Activated CD4-positive, CD25-positive, alpha-beta regulatory T cell treated with anti-CD3 and anti-CD28 coated beads, Interleukin-2, amount 50 U/mL, for 72 hours (primary cell): ENCODE results near the gene CCDC8.
"Not testable (repeated sequence)": the region's sequence is repeated elsewhere in the genome, so short reads cannot be mapped to it uniquely, and the experiment has no call there.

Experiments used
- DNase-seq: peaks from one replicate; pipeline ENCODE4 v3.0.0; 2021

The CCDC8 gene

DNA sequence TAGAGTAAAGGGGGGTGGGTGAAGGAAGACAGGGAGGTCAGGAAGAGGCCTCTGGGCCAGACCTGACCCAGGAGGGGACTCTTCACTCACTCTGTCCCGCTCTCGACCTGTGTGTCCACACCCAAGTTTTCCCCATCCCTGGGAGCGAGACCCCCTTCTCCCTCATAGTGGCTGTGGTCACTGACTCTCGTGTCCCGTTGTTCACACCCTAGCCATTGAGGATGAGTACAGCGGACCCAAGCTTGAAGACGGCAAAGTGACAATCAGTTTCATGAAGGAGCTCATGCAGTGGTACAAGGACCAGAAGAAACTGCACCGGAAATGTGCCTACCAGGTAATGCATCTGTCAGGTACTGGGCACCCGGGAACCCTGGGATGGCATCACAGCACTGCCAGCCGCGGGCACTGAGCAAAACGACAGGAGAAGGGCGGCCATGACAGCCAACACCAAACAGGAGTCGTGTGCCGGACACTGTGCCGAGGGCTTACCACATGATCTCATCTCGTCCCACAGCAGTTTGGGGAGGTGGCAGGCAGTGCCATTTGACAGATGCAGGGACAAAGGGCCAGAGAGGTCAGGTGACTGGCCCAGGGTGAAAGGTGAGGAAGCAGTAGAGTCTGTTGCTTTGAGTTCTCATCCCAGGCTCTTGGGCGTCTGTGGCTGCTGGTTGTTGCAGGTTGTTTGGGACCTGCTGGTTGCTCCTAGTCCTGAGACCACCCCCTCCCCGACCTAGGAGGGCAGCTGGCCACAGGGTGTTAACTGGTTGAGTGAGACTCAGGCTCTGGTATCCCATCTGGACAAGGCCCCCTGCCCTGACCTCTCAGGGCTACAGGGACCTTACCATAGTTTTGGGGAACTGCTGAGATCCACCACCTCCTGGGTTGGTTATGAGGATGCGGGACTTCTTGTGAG, 36.9 kb downstream of the CCDC8 start:
- DNase-seq: no peak

DNA sequence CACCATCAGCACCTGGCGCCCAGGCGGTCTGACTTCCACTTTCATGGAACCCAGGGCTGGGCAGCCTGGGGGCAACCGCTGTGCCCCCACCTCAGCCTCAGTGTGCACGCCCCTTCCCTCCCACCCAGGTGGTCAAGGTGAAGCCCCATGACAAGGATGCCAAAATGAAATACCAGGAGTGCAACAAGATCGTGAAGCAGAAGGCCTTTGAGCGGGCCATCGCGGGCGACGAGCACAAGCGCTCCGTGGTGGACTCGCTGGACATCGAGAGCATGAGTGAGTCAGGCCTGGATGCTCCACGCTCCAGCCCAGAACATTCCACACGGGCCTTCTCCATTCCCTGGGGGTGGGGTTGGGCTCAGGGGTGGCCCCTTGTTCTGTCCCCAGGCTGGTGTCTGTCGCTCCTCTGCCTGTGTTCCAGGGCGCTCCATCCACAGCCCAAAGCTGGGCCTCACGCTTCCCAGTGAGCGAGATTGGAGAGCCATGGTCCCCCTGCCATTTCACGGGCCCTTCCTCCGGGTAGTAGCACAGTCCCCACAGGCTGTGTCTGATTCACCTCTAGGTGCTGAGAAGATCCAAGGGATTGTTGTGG, 37.8 kb downstream of the CCDC8 start:
- DNase-seq: not testable (repeated sequence)

DNA sequence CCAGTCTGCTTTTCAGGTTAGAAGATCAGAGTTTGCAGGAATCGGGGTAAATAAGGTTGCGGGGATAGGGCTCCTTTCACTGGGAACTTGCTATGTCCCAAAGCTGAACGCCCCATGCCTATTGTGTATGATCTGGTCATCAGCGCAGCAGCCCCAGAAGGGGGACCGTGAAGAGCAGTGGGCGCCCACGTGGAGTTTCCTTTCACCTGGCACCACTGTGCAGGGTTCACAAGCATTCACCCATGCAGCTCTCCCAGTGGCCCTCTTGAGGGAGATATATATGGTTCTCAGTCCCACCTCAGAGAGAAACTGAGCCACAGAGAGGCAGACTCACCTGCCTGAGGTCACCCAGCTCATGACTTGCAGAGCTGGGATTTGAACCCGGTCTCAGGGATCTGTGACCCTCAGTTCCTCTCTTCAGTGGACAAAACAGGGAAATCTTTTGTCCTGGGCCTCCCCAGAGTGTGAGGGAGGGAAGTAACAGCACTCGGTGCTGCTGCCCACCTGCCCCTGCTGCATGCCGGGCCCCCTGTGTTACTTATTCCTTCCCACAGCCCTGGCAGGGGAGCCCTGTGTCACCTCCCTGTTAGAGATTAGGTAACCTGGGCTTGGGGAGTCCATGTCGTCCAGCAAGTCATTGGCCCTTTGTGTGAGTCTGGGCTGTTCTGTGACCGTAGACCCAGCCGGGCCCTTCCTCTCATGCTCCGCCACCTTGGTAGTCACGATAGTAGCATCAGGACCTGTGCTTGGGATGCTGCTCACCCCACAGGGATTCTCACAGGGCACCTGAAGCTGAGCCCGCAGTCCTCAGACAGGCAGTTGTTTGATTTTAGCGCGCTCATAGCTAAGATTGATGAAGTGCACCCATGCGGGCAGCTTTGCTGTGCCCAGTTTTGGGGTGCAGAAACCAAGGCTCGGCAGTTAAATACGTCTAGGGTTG, 38.6 kb downstream of the CCDC8 start:
- DNase-seq: no peak

DNA sequence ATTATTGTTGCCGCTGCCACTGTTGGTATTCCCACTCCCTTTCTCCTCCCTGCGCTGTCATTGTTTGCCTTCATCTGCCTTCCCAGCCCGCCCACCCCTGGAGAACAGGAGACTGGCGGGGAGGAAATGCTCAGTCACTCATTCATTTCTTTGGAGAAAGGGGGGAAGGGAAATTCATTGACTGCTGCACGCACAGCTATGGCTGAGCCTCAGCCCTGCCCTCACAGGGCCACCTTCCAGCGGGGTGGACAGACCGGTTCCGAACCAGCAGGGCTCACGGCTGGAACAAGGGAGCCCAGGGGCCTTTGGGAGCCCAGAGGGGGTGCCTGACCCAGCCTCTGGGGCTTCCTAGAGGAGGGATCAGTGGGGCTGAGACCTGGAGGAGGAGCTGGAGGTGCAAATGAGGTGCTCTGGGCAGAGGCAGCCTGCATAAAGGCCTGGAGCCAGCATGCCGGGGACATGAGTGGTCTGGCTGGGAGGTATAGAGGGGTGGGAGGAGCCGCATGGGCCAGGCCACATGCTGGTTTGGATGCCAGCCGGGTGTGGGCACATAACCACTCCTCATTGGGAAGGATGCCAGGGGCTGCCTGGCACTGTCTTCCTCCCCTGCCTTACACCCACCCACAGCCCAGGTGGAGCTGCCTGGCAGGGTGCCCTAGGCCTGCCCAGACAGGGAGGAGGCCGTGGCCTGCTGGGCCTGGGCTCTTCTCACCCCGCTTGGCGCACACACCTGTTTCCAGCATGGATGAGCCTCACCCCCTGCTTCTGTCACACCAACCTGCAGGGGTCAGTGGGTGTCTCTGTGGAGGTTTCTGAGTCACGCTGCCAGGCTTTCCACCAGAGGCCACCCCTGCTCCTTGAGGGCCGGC, 39.6 kb downstream of the CCDC8 start:
- no peak for DNase-seq

DNA sequence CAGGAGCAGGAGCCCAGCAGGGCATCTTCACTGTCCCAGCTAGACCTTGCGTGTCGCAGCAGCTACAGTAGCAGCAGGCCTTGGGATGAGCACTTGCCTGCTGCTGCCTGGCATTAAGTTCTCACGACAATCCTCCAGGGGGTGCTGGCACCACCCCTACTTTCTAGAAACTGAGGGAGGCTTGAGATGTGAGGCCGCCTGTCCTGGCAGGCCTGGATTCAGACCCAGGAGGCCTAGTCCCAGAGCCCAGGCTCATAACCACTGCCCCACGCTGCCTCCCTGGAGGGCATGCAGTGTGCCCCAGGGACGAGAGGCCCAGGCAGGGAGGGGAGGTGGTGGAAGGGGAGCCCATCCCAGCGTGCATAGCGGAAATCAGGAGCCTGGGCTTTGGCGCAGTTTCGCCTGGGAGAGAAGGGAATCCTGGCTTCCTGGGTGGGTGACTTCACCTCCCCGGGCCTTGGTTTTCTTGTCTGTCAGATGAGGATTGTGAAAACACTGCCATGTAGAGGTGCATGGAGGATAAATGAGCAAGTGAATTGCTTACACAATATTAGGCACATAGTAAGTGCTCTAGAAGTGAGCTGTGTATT, 40.4 kb downstream of the CCDC8 start:
- no peak for DNase-seq

DNA sequence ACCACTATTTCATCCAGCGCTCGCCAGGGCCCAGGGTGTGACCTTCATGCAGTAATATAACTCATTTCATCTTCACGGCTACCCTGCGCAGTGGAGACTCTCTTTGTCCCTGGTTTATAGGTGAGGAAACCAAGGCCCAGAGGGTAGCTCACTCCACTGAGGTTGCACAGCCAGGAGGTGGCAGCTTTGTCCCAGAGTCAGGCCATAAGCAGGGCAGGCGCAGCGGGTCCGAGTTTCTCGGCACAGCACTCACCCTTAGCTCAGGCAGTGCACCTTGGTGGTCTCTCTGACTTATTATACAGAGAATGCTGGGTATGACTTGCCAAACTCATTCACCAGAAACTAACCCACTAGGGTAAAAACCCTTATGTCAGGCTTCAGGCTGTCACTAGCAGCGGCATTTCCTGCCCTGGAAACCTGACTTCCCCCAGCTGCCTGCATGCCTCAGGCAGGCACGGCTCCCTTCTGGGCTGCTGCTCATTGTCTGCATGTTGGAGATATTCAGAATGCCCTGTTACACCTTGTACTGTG, 41.9 kb downstream of the CCDC8 start:
- no peak for DNase-seq

DNA sequence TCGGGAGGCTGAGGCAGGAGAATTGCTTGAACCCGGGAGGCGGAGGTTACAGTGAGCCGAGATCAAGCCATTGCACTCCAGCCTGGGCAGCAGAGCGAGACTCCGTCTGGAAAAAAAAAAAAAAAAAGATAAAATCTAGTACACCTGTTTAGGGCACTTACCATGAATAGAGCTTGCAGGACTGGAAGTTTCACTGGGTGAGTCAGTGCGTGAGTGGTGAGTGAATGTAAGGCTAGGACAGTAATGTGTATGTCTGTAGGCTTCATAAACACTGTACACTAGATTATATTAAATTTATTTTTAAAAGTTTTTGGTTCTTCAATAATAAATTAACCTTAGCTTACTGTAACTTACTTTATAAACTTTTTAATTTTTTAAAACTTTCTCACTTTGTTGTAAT, 43.5 kb downstream of the CCDC8 start:
- DNase-seq: no peak

DNA sequence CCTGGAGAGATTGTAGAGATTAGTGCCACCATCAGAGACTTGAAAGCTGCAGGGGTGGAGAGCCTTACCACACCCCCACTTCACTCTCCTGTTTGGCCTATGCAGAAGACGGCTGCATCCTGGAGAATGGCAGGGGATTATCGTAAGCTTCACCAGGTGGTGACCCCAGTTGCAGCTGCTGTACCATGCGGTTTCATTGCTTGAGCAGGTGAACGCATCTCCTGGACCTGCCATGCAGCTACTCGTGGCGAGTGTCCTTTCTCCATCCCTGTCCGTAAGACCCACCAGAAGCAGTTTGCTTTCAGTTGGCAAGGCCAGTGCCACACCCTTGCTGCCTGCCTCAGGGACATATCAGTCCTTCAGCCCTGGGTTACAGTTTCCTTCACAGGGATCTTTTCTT, 45.2 kb downstream of the CCDC8 start:
- no peak for DNase-seq

DNA sequence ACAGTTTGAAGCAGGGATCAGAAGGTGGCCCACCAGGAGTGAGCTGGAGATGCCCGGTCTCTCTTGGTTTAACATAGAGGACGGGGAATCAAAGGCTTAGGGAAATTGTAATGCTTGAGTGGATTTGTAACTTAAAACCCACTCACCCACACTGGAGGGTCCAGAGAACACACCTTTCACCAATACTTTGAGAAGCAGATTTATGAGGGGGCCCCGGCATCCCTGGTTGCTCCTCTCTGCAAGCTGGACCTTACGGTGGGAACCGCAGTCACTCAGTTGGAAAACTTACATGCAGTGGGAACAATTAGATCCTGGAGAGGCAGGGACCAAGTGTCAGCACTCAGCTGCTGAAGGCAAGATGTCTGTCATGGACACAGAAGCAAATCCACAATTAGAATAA, 45.9 kb downstream of the CCDC8 start:
- no peak for DNase-seq

DNA sequence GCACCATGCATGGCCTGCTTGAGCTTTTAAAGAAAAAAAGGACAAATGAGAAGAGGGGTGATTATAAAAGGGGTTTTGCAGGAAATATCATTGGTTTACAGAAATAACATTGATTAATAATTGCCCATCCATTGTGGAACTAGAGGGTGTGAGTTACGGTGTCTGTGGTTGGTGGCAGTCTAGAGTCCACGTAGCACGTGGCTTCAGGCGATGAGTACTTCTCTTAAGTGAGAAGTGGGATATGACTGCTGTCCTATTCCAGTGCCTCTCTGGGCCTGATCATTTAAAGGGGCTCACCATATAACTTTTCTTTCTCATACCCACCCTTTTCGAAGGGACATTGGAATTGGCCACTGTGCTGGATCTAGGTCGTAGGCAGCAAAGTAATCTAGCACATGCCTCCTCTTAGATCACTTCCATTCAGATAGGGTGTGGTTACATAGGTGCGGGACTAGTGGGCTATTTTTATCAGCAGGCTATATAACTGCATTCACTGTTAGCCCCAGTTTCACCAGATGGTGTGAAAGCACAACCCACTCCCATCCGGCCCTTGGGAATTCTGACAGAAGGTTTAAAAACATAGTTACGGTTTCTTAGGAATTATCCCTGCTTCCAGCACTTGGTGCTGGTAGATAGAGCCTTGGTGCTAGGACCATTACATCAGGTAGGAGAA, 46.6 kb downstream of the CCDC8 start:
- no peak for DNase-seq

DNA sequence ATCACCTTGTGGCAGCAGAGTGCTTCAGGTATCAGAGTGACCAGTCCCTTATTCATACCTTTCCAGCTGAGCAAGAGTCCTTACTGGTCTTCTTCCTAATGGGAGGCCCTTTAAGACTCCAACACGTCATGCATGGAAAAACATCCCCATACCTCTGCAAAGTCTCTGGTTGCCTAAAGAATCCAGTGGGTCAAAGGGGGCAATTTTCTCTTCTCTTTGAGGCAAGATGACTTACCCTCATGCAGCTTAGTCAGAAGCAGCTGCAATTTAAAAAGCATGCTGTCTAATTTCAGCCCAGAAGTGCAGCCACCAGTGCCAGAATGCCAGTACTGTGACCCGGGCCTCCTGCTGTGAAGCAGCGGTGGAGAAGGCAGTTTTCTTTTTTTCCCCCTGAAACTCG, 47.8 kb downstream of the CCDC8 start:
- no peak for DNase-seq

DNA sequence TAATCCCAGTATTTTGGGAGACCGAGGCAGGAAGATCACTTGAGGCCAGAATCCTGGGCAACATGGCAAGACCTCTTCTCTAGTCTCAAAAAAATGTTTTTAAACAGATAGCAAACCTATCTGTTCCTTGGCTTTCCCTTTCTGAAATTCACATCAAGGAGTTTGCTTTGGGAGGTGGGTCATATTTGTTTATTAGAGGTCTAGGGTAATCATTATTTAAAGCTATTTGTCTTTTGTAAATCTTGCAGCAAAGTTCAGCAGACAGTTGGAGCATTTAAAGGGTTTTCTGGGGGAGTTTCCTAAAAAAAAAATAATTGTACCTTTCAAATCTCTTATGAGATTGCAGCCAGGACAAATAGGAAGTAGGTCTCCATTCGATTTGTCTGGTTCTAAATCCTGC, 49.0 kb downstream of the CCDC8 start:
- DNase-seq: no peak

DNA sequence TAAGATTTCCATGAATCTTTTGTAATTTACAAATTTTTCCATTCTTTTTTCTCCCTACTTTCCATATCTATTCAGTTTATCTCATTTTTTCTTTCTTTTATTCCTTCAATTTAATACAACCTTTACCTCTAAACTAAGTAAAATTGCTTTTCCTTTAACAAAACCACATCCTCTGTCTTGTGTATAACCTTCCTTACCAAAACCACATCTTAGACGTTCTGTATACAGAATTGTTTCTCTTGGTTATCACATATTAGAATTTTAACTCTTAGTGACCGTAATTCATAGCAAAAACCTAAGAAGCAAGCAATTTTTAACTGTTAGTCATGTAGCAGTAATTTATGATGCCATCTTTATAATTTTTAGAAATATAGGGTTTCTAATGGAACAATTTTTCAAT, 51.4 kb downstream of the CCDC8 start:
- no peak for DNase-seq
